HCT116 (cell line): ENCODE measurements around the gene SPATS1. TPM values are rescaled to one million over a fixed set of nuclear protein-coding genes. Genes with fewer than 3 reads are reported as not detected.

Source experiments
- ATAC-seq: fragments of 200-7000 bp; cut with Tn5 transposase; 2 replicates; pipeline ENCODE4 v1.9.1; 2020; ENCODE audit warnings: mild to moderate bottlenecking, moderate library complexity
- BruUV-seq: library from RNA; stranded (reverse); fragments of 400-500 nt; replicated peaks from 2 replicates; lab custom pipeline; 2021; lab: Mats Ljungman, UMichigan
- CTCF ChIA-PET: fragments of 300-600 bp; sonication (Branson Sonifier 250); formaldehyde crosslinking; loops from one replicate; lab custom pipeline; 2021; ENCODE audit warnings: antibody characterized with exemption; lab: Charles Lee
- POLR2A ChIA-PET: fragments of 300-600, 350-600 bp; sonication (Branson Sonifier 250); formaldehyde crosslinking; loops from one replicate; lab custom pipeline; 2021; ENCODE audit warnings: antibody characterized with exemption; lab: Charles Lee
- RAD21 ChIA-PET, 2 experiments: fragments of 300-600 bp; sonication (Branson Sonifier 250); formaldehyde crosslinking; loops; one replicate each; lab custom pipeline; 2023; ENCODE audit warnings: low total read pairs in 2 of 2; ENCODE audit not compliant: uncharacterized antibody in 2 of 2, unreplicated experiment in 2 of 2, low non-redundant PET in 1 of 2; lab: Charles Lee
- DNase-seq: peaks from one replicate; pipeline ENCODE4 v3.0.0-alpha.2; 2010; ENCODE audit warnings: low read depth, low spot score
- H2AFZ ChIP-seq: fragments of 200-600 bp; shearing (Covaris generic), sonication (generic); 2 replicates; pipeline ENCODE4 v1.6.1; 2017; ENCODE audit warnings: low read depth, mixed run types, mixed read lengths, antibody characterized with exemption, low read length; ENCODE audit not compliant: poor library complexity, severe bottlenecking
- H3K27ac ChIP-seq: 2 replicates; pipeline ENCODE4 v1.5.1; 2012; ENCODE audit warnings: low read depth, low read length
- H3K27me3 ChIP-seq: fragments of 200-600 bp; sonication (generic); 2 replicates; pipeline ENCODE4 v1.6.1; 2016; ENCODE audit warnings: mixed run types, low read length, mixed read lengths; ENCODE audit not compliant: insufficient read depth
- H3K36me3 ChIP-seq, 2 experiments: fragments of 200-500 bp in 1 of 2; fragments of 200-600 bp in 1 of 2; sonication (Bioruptor generic) in 1 of 2; sonication (generic) in 1 of 2; 2 replicates each; pipeline versions ENCODE4 v1.5.1 to v1.6.1; 2014 to 2016; ENCODE audit warnings: low read length in 2 of 2, inconsistent platforms in 1 of 2, mixed read lengths in 1 of 2, mixed run types in 1 of 2; ENCODE audit not compliant: insufficient read depth in 2 of 2, control insufficient read depth in 1 of 2
- H3K4me1 ChIP-seq, 2 experiments: fragments of 200-600 bp in 1 of 2; sonication (generic) in 1 of 2; 2 replicates each; pipeline versions ENCODE4 v1.5.1 to v1.6.1; 2012 to 2017; ENCODE audit warnings: low read length in 2 of 2, inconsistent platforms in 1 of 2, mild to moderate bottlenecking in 1 of 2, mixed read lengths in 1 of 2, mixed run types in 1 of 2, moderate library complexity in 1 of 2; ENCODE audit not compliant: insufficient read depth in 2 of 2, control insufficient read depth in 1 of 2
- H3K4me2 ChIP-seq: fragments of 200-600 bp; sonication (generic); 2 replicates; pipeline ENCODE4 v1.6.1; 2017; ENCODE audit warnings: mixed run types, low read length, mixed read lengths
- H3K4me3 ChIP-seq, 2 experiments: fragments of 200-600 bp in 1 of 2; sonication (generic) in 1 of 2; replicated peaks in 1 of 2; 2 replicates each; pipeline ENCODE4 v1.5.1; 2011 to 2016; ENCODE audit warnings: low read length in 2 of 2, control low read depth in 1 of 2, low read depth in 1 of 2, mild to moderate bottlenecking in 1 of 2, mixed read lengths in 1 of 2, mixed run types in 1 of 2
- H3K79me2 ChIP-seq: fragments of 200-600 bp; sonication (generic); 2 replicates; pipeline ENCODE4 v1.6.1; 2017; ENCODE audit warnings: mild to moderate bottlenecking, mixed run types, low read length, moderate library complexity, mixed read lengths; ENCODE audit not compliant: insufficient read depth
- H3K9ac ChIP-seq: fragments of 200-600 bp; sonication (generic); 2 replicates; pipeline ENCODE4 v1.6.1; 2016; ENCODE audit warnings: low read length, mixed read lengths
- H3K9me2 ChIP-seq: fragments of 200-600 bp; sonication (generic), shearing (Covaris generic); 2 replicates; pipeline ENCODE4 v1.6.1; 2017; ENCODE audit warnings: mixed run types, mild to moderate bottlenecking, moderate library complexity; ENCODE audit not compliant: insufficient read depth
- H3K9me3 ChIP-seq, 2 experiments: fragments of 200-500 bp in 1 of 2; fragments of 200-600 bp in 1 of 2; sonication (Bioruptor generic) in 1 of 2; sonication (generic) in 1 of 2; 2 replicates each; pipeline ENCODE4 v1.6.1; 2014 to 2017; ENCODE audit warnings: low read length in 2 of 2, mixed read lengths in 2 of 2, inconsistent platforms in 1 of 2, low read depth in 1 of 2, mild to moderate bottlenecking in 1 of 2, mixed run types in 1 of 2, moderate library complexity in 1 of 2; ENCODE audit not compliant: control insufficient read depth in 1 of 2, insufficient read depth in 1 of 2
- H4K20me1 ChIP-seq: fragments of 200-600 bp; sonication (generic), shearing (Covaris generic); 2 replicates; pipeline ENCODE4 v1.6.1; 2017; ENCODE audit warnings: mixed run types, mild to moderate bottlenecking, moderate library complexity; ENCODE audit not compliant: insufficient read depth
- ATF3 ChIP-seq: IDR thresholded peaks from 2 replicates; pipeline ENCODE4 v1.6.1; 2012
- CEBPB ChIP-seq: IDR thresholded peaks from 2 replicates; pipeline ENCODE4 v1.6.1; 2012; ENCODE audit warnings: low read depth
- EZH2 ChIP-seq: fragments of 200-600 bp; sonication (generic); IDR thresholded peaks from 2 replicates; pipeline ENCODE4 v1.6.1; 2017; ENCODE audit warnings: antibody characterized with exemption, mixed run types
- EZH2phosphoT487 ChIP-seq: fragments of 200-600 bp; IDR thresholded peaks from 2 replicates; pipeline ENCODE4 v1.6.1; 2018; ENCODE audit warnings: antibody characterized with exemption, borderline replicate concordance
- JUND ChIP-seq: IDR thresholded peaks from 2 replicates; pipeline ENCODE4 v1.6.1; 2012
- POLR2A ChIP-seq: IDR thresholded peaks from 2 replicates; pipeline ENCODE4 v1.7.0; 2011; ENCODE audit warnings: borderline replicate concordance; ENCODE audit not compliant: insufficient read depth, insufficient read length; ENCODE audit errors: extremely low read depth
- RAD21 ChIP-seq: IDR thresholded peaks from 2 replicates; pipeline ENCODE4 v1.6.1; 2012; ENCODE audit warnings: low read depth, mild to moderate bottlenecking
- SIN3A ChIP-seq: IDR thresholded peaks from 2 replicates; pipeline ENCODE4 v1.6.1; 2012; ENCODE audit warnings: low read depth
- SP1 ChIP-seq: IDR thresholded peaks from 2 replicates; pipeline ENCODE4 v1.6.1; 2012; ENCODE audit warnings: low read depth
- TCF7L2 ChIP-seq: IDR thresholded peaks from 2 replicates; pipeline ENCODE4 v1.7.0; 2011; ENCODE audit warnings: borderline replicate concordance, inconsistent platforms; ENCODE audit not compliant: insufficient read depth, insufficient read length; ENCODE audit errors: extremely low read depth
- YY1 ChIP-seq: IDR thresholded peaks from 2 replicates; pipeline ENCODE4 v1.6.1; 2011; ENCODE audit warnings: low read length, low read depth, moderate library complexity, mild to moderate bottlenecking; ENCODE audit not compliant: insufficient replicate concordance; ENCODE audit errors: extremely low read depth
- ZFX ChIP-seq: fragments of 450-650 bp; IDR thresholded peaks from 2 replicates; pipeline ENCODE4 v1.6.1; 2017
- ZNF274 ChIP-seq: fragments of 200-500 bp; sonication (Bioruptor generic); IDR thresholded peaks from 2 replicates; pipeline ENCODE4 v1.6.1; 2014; ENCODE audit warnings: mild to moderate bottlenecking, low read depth, low read length, inconsistent platforms
- intact Hi-C: fragments of 100-400 bp; cut with micrococcal nuclease; formaldehyde crosslinking; loops from 2 replicates; pipeline ENCODE4 v1.10.0; 2022
- total RNA-seq: library from RNA; stranded (reverse); gene quantifications from one replicate; pipeline ENCODE4 v1.2.1, GENCODE V29; 2021; ENCODE audit not compliant: unreplicated experiment
- TF ChIP-seq, protein P1 (sequence below): IDR thresholded peaks from 2 replicates; pipeline ENCODE4 v1.6.1; 2012; ENCODE audit warnings: low read depth
- TF ChIP-seq, protein P2 (sequence below): IDR thresholded peaks from 2 replicates; pipeline ENCODE4 v1.6.1; 2012

Gene SPATS1
- total RNA-seq, 1 experiment from 2014 or later = not detected

- Histone ChIP-seq H3K4me3 (no peak overlapping the region), H3K79me2 (no peaks in the 10 kb centered on the region), H3K9me3 (no peaks in the 10 kb centered on the region), H3K9me2 (no peaks in the 10 kb centered on the region), H4K20me1 (no peaks in the 10 kb centered on the region), H3K9ac (no peak overlapping the region), H3K27ac (no peak overlapping the region), H3K4me1 (no peaks in the 10 kb centered on the region), H2AFZ (no peak overlapping the region), H3K36me3 (no peaks in the 10 kb centered on the region), H3K4me2 (no peak overlapping the region), H3K27me3 (no peaks in the 10 kb centered on the region)
- ChIA-PET RAD21 (no interaction called here), POLR2A (no interaction called here), CTCF (no interaction called here)
- TF ChIP-seq ATF3 = no peak
- no peak for TF ChIP-seq JUND
- TF ChIP-seq RAD21 = no peak
- TF ChIP-seq EZH2 = no peak
- TF ChIP-seq YY1 = no peak
- TF ChIP-seq ZNF274 = no peak
- no peak for TF ChIP-seq SP1
- TF ChIP-seq TCF7L2 = no peak
- TF ChIP-seq, protein P1, sequence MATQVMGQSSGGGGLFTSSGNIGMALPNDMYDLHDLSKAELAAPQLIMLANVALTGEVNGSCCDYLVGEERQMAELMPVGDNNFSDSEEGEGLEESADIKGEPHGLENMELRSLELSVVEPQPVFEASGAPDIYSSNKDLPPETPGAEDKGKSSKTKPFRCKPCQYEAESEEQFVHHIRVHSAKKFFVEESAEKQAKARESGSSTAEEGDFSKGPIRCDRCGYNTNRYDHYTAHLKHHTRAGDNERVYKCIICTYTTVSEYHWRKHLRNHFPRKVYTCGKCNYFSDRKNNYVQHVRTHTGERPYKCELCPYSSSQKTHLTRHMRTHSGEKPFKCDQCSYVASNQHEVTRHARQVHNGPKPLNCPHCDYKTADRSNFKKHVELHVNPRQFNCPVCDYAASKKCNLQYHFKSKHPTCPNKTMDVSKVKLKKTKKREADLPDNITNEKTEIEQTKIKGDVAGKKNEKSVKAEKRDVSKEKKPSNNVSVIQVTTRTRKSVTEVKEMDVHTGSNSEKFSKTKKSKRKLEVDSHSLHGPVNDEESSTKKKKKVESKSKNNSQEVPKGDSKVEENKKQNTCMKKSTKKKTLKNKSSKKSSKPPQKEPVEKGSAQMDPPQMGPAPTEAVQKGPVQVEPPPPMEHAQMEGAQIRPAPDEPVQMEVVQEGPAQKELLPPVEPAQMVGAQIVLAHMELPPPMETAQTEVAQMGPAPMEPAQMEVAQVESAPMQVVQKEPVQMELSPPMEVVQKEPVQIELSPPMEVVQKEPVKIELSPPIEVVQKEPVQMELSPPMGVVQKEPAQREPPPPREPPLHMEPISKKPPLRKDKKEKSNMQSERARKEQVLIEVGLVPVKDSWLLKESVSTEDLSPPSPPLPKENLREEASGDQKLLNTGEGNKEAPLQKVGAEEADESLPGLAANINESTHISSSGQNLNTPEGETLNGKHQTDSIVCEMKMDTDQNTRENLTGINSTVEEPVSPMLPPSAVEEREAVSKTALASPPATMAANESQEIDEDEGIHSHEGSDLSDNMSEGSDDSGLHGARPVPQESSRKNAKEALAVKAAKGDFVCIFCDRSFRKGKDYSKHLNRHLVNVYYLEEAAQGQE = no peak
- no peak for TF ChIP-seq POLR2A
- no peak for TF ChIP-seq EZH2phosphoT487
- TF ChIP-seq SIN3A = no peak
- no peak for TF ChIP-seq ZFX
- TF ChIP-seq, protein P2, sequence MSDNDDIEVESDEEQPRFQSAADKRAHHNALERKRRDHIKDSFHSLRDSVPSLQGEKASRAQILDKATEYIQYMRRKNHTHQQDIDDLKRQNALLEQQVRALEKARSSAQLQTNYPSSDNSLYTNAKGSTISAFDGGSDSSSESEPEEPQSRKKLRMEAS = no peak
- no peak for TF ChIP-seq CEBPB
- BruUV-seq = no TSS peak
- intact Hi-C loops = no loop called here
- DNase-seq (no peak), ATAC-seq (no peak)
Observed at GRCh38 chr6:44366781-44367180, 24.3 kb downstream of the SPATS1 start.
